Fibroblast of mammary gland (primary cell): ENCODE data around the gene DUSP6.
A peak's percentile ranks its signal among the peaks of the same experiment; 100 is the strongest.

Experiments used
- DNase-seq: peaks from one replicate; pipeline ENCODE4 v3.0.0-alpha.2; 2010; ENCODE audit warnings: low read depth
- H3K4me3 ChIP-seq: 2 replicates; pipeline ENCODE4 v1.5.1; 2011; ENCODE audit warnings: low read depth, mild to moderate bottlenecking, low read length, moderate library complexity; ENCODE audit not compliant: control insufficient read depth
- TF ChIP-seq, protein P1 (sequence below): conservative IDR thresholded peaks from 2 replicates; pipeline ENCODE4 v1.5.1; 2011; ENCODE audit warnings: low read depth, low read length, inconsistent platforms; ENCODE audit not compliant: control insufficient read depth, insufficient read depth

DUSP6 gene

GRCh38 chr12:89320735-89321134 is 31.6 kb downstream of the DUSP6 start:
- TF ChIP-seq, protein P1, sequence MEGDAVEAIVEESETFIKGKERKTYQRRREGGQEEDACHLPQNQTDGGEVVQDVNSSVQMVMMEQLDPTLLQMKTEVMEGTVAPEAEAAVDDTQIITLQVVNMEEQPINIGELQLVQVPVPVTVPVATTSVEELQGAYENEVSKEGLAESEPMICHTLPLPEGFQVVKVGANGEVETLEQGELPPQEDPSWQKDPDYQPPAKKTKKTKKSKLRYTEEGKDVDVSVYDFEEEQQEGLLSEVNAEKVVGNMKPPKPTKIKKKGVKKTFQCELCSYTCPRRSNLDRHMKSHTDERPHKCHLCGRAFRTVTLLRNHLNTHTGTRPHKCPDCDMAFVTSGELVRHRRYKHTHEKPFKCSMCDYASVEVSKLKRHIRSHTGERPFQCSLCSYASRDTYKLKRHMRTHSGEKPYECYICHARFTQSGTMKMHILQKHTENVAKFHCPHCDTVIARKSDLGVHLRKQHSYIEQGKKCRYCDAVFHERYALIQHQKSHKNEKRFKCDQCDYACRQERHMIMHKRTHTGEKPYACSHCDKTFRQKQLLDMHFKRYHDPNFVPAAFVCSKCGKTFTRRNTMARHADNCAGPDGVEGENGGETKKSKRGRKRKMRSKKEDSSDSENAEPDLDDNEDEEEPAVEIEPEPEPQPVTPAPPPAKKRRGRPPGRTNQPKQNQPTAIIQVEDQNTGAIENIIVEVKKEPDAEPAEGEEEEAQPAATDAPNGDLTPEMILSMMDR = no peak
- no peak overlapping the region for H3K4me3 ChIP-seq
- DNase-seq = peak; percentile 23

GRCh38 chr12:89319606-89320005 is 32.7 kb downstream of the DUSP6 start:
- TF ChIP-seq, protein P1 = no peak
- no peak for DNase-seq
- no peak overlapping the region for H3K4me3 ChIP-seq

- no peak overlapping the region for H3K4me3 ChIP-seq
- peak; percentile 72 for DNase-seq
These were observed 33.2 kb downstream of the DUSP6 start for GRCh38 chr12:89319122-89319521.

DNA sequence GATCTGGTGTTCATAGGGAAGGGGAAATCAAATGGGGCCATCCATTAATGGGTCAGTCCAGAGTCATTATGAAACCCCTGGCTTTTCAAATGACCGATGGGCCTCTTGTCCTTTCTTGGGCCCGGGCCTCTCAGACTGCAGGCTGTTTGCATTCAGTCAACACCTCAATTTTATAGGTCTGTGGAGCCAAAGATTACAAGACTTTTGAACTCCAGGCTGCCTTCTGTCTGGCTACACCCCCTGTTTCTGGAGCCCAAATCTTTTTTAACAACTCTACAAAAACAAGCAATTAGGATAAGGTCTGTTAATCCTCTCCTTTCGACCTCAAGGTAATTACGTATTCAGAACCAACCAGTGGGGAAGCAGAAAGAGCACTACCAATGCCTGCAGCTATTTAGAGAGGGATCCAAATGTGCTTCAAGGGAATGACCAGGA is 35.6 kb downstream of the DUSP6 start:
- TF ChIP-seq, protein P1 = no peak
- DNase-seq = no peak
- no peak overlapping the region for H3K4me3 ChIP-seq

More at GRCh38 chr12:89319122-89319521, 33.2 kb downstream of the DUSP6 start:
- TF ChIP-seq, protein P1 = no peak

DNA sequence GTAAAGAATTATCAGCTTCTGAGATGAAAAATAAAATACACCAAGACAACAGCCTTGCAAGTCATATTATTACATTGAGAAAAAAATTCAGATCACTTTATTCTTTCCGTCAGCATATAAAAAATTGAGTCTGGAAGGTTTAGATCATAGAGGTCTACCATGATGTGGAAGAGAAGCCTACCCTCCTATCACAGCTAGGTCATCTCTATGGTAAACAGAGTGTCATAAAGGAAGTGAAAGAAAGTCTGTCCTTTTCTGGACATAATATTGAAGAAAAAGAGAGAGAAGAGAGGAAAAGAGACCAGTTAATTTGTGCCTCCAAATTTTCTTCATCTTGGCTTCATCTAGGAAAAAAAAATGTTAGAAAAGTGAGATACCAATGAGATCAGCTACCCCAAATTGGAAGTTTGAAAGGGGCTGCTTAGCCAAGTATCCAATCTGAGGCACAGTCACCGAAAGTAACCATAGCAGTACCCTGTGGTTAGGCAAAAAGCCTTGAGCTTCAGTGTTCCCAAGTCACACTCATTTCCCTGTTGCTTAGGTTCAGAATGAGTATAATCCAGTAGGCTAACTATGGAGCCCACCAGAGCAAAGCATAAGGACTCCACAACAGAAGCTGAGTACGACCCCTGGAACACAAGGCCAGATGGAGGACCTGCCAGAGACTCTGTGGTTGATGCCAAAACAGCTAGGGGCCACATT is 38.1 kb downstream of the DUSP6 start:
- no peak for DNase-seq
- no peak overlapping the region for H3K4me3 ChIP-seq
- TF ChIP-seq, protein P1 = no peak

DNA sequence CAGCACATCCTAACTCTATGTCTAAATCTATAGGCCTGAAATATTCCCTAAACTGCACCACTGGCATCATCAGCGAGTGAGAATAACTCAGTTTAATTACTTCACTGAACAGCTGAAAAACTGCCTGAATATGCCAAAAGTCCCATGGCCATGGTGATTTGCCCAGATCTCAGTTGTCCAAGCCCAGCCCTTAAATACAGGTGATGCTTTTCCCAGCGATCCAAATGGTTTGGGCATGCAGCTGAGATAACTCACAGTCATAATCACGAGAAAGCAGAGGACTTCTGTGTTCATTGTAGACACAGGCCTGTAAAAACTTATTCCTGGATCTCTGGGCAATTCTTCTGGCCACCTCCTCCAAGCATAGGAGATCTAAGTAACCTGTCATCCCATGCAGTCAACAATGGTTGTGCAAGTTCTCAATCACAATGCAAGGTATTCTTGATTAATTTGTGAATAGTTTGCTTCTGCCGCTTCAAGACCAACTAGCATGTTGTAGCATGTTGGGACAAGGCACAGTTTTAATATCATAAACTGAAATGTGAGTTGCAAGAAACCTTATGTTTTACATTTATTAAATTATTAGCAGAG is 40.5 kb downstream of the DUSP6 start:
- no peak overlapping the region for H3K4me3 ChIP-seq
- DNase-seq = no peak
- TF ChIP-seq, protein P1 = no peak

DNA sequence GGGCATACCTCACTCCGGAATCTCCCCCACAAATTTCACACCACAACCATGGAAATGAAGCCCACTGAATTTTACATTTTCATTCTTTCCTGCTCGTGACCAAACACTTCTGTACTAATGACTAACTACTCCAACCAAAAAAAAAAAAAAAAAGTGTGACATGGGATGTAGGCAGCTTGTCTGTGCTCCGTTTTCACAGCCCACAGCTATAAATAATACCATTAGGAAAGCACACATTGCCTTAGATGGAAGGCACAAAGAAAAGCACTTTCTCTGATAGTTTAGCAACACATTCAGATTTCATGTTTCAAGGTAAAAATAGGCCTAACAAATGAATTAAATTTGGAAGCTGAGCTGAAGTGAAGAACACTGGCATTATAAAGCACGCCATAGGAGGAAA is 42.5 kb downstream of the DUSP6 start:
- TF ChIP-seq, protein P1 = no peak
- no peak overlapping the region for H3K4me3 ChIP-seq
- no peak for DNase-seq
